GM19099 (cell line): ENCODE results near the gene GNG12.

Experiments
- POLR2A ChIP-seq: IDR thresholded peaks from 3 replicates; pipeline ENCODE4 v1.6.1; 2011; ENCODE audit warnings: low read depth; ENCODE audit not compliant: insufficient read length; ENCODE audit errors: extremely low read depth

GNG12 gene

DNA sequence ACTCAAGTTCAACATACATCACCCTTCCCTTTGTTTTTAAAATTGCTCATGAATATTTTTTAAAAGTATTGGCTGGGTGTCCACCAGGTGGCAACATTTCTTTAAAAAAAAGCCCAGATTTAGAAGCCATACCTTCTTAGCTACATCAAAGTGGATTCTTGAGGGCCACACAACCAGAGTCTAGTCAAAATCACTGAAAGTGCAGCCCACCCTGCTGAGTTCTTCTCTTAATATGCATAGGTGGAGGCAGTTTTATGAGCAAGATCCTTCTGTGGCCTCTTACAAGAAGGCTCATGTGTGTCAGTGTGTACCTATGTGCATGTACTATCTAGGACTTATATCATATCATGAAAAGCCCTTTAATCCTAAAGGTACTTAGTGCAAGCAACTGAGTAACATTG, 16.9 kb upstream of the GNG12 start:
- no peak for TF ChIP-seq POLR2A

GRCh38 chr1:67847466-67847865, 14.2 kb upstream of the GNG12 start:
- no peak for TF ChIP-seq POLR2A

- TF ChIP-seq POLR2A = no peak
These were observed 13.3 kb upstream of the GNG12 start for GRCh38 chr1:67846538-67846937.

DNA sequence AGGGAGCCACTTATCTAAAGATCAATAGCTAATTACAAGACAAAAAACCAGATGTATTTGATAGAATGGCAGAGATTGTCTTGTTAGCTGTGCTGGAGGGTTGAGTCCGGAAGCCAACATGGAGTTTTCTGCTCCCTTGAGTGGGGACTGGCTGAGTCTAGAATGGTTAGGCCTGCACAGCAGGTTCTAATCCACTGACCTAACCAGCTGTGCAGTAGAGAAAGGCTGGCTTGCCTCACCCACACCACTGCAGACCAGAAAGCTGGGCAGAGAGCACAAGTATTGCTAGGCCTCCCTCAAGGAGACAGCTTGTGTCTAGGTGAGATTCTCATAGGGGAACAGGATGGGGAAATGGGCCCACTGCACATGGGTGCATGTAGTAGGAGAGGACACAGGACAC, 11.7 kb upstream of the GNG12 start:
- TF ChIP-seq POLR2A = no peak

DNA sequence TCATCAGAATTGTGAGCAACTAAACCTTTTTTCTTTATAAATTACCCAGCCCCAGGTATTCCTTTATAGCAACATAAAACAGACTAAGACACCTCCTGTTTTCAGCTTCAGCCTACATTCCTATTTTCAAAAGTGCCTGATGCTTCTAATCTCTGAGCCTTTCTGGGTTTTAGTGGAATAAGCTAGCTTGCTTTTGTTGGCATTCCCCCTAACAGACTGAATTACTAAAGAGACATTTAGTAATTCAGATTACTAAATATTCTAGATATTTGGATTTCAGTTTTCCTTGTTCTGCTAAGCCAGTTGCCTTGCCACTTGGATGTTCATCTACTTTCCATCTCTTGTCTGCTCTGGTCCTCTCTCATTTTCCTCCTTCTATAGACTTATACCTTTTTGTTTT, 10.5 kb upstream of the GNG12 start:
- no peak for TF ChIP-seq POLR2A

- TF ChIP-seq POLR2A = no peak
These were observed 10.1 kb upstream of the GNG12 start for GRCh38 chr1:67843331-67843730.

DNA sequence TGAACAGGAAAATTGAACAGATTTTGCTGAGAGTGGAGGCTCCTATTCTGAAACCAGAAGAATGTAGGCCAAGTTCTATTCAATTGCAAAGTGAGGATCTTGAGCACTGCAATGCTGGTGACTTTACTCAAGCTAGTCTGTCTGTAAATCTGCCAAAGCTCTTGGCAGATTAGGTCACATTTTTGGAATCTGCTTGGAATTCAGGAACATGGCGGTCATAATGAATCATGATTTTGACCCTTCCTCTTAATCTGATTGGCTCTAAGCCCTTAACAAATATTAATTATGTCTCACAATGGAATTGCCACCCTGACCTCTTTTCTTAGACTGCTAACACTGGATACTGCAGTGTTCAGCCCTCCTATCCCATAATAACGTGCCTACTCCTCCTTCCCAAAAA, 7.2 kb upstream of the GNG12 start:
- TF ChIP-seq POLR2A = no peak

DNA sequence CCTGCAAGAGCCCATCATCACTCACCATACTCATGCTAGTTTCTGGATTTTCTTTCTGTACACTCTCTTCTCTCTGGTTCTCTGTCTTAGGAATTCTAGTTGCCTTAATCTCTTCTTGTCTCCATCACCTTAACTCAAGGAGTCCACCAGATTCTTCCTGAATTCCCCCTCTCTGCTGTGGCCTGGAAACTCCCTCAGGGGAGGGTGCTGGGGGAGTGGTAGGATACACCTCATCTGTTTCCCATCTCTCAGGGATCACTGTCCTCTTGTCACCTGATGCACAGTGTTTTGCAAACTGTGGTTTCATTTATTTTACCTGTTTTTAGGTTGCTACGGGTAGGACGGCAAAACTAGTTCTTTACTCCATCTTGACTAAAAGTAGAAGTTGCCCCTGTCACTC, 6.6 kb upstream of the GNG12 start:
- no peak for TF ChIP-seq POLR2A

GRCh38 chr1:67838180-67838910, 5.1 kb upstream of the GNG12 start:
- TF ChIP-seq POLR2A = no peak

- TF ChIP-seq POLR2A = no peak
These were observed 3.5 kb upstream of the GNG12 start for GRCh38 chr1:67836769-67837168.

- no peak for TF ChIP-seq POLR2A
These were observed 2.6 kb upstream of the GNG12 start for GRCh38 chr1:67835663-67836452.

- no peak for TF ChIP-seq POLR2A
These were observed 1.1 kb upstream of the GNG12 start for GRCh38 chr1:67834246-67834877.

GRCh38 chr1:67833602-67833940, 304 bp upstream of the GNG12 start:
- no peak for TF ChIP-seq POLR2A

- no peak for TF ChIP-seq POLR2A
These were observed 1.3 kb downstream of the GNG12 start for GRCh38 chr1:67831850-67832513.
